Hematopoietic multipotent progenitor cell treated with erythropoietin and hydrocortisone succinate and interleukin-3 and kit ligand, for 15 days (in vitro differentiated cells): ENCODE results near the gene ZFHX3.

ENCODE experiments used
- DNase-seq: peaks from one replicate; pipeline ENCODE4 v3.0.0-alpha.2; 2015; ENCODE audit warnings: low spot score

The ZFHX3 gene

DNA sequence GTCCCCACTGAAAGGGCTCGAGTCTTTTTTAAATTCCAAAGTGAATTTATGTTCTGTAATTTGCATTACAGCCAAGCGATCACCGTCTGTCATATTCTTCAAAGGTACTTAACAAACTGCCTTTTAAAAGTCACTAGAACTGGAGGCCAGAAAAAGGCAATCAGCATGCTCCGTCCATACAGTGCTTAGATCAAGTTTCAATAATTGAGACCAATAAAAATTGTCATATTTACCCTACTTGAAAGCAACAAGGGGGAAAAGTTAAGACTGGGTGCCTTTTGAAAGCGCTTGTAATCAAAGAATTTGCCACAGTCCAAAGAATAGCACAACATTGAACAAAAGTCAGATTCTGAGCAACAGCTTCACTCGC is 9.0 kb upstream of the ZFHX3 start:
- no peak for DNase-seq

DNA sequence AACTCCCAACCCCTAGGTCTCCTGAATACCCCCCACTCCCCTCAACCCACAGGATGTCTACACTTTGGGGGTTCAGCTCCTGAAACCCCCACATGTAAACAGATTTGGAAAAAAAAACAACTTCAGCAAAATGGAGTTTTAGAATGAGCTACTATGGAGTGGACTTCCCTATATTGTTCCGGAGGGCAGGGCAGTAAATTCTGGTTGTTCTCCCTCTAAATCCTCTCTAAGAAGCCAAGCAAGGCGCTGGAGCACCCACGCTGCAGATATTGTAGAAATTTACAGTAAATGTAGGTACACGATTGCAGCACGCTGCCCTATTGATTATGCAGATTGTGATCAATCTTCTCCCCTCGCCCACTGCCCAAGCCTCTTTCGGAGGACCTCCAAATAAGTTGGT is 8.5 kb upstream of the ZFHX3 start:
- no peak for DNase-seq

DNA sequence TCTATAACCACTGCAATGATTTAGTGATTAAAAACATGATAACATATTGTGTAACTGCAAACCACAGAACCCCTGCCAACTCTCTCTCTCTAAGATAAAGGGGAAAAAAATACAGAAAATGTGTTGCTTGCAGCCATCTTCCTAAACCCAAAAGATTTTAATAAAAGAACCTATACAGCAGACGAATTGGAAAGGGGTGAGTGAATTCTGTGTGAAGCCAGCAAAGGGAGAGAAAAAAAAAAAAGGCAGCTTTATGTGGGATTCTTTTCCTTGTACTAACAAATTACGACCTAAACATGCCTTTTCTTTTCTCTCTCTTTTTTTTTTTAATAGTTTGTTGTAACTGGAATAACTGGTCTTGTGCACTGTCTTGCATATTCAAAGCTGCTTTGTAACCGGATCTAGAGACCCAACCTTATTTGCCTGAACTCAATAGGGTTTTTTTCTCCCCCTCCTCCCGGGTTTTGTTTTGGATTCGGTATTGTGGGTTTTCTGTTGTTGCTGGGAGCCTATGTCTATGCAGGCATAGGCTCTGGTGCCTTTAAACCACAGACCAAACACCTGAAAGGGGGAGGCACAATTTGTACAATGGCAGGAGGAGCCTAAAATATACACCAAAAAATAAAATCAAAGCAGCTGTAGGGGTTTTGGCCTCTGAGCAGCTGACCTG is 7.0 kb upstream of the ZFHX3 start:
- no peak for DNase-seq

DNA sequence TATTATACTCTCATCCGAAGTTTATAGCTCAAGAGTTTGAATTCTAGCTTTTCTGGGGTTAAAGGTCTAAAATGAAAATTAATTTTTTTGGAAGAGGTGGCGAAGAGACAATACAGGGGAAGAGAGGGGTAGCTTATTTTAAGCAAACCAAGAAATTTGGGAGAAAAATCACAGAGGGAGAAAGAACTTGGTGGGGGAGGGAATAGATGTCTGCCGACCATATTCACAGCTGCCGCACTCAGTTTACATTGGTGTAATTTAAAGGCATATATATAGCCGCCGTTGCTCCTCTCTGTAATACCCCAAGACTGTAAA is 6.5 kb upstream of the ZFHX3 start:
- no peak for DNase-seq

DNA sequence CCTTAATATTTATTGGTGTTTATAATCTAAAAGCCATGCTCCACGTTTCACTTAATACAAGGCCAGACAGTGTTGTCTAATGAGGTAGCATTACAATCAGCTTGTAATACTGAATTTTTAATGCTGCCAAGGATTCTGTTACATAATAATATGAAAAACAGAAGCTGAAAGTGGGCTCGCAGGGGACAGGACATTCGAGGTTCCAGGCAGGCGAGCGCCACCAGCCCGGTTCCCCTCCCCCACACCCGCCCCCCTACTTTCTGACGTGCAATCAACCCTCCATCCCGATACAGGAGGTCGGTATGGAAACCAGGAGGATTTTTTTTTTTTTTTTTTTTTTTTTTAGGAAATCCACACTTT is 6.2 kb upstream of the ZFHX3 start:
- DNase-seq = no peak

DNA sequence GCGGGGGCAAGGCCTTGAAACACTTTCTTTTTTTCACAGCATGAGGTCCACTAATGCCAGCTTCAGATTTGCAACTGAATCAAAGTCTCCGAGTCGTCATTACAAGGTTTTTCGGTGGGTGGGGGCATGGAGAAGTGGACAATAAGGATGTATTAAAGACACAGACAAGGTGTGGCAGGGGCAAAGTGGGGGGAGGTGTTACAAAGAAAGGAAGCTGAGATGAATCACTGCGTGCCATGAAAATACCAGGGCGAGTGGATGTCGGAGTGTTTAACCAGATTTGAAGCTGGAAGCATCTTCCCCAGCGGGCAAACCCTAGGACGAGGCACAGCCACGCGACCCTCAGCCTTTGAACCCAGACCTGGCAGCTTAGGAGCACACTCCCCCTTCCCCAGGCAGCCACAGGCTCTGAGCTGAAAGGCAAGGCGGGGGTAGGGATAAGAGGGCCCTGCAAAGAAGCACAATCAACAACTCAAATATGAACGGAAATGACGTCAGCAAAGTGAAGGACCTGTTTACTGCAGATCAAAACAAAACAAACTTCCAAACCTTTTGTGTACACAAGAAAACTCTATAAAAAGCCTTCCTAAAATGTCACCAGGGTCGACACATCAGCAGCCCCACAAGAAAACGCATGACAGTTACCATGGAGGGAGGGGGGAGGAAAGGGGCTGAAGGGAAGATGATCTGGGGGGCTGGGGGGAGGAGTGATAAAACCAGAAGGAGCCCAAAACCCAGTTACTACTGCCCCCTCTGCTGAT is 5.6 kb upstream of the ZFHX3 start:
- DNase-seq = no peak

DNA sequence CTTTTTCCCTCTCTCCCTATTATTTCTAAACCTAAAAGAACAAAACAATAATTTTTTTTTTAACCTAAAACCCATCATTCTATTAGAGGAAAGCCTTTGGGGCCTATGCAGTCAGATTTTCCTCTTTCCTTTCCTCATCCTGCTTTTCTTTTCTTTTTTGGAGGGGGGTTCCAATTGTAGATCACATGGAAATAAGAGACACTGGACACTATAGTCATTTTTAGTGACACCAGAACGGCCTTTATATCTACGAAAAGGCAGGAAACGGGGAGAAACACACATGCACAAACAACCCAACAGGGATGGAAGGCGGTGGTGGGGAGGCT is 5.1 kb upstream of the ZFHX3 start:
- DNase-seq = no peak

DNA sequence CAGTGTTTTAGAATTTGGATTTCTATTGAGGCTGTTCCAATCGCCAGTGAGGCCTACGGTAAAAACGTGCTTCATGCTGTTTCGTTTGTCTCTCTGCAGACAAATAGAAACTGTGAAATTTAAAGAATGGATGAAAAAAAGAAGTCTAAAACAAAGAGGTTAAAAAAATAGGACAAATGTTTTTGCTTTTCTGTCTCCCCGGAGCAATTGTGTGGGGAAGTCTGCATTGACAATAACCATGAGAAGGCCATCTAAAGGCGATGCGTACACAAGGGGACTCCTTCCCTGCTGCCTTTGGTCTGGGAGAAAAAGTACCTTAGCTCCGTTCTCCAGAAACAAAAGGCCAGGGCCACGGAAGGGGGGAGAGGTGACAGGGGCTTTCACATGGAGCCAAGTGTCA is 4.6 kb upstream of the ZFHX3 start:
- no peak for DNase-seq

DNA sequence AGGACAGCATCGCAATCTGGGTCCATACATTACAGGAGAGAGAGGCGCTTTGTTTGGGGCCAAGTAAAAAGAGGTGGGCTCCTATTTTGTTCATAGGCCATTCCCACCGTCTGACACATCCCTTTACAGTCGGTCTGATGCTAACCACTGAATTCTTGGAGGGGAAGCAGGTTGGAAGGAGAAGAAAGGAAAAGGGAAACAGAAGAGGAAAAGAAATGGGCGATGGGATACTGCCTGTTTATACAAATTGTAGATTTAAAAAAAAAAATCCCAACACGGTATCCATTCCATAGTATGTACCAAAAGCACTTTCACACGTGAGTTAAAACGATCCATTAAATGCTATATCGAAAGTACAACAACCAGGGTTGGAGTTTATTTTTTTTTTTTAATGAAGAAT is 4.0 kb upstream of the ZFHX3 start:
- DNase-seq = no peak

DNA sequence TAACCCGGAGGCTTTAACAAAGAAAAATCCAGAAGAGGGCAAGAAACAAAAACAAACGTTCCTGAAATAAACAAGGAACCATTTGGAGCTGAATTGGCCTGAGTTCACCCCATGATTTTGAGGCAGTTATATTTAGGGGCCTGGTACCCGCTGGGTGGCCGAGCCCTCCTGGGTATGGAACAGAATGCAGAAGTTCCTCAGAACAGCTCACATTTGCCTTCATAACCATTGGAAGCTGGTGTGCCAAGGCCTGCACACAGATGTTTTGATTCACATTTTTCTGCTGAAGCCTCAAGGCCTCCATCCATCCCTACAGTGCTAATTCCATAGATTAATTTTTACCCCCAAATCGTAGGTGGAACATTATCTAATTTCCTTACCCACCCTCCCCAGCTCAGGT is 3.3 kb upstream of the ZFHX3 start:
- no peak for DNase-seq

DNA sequence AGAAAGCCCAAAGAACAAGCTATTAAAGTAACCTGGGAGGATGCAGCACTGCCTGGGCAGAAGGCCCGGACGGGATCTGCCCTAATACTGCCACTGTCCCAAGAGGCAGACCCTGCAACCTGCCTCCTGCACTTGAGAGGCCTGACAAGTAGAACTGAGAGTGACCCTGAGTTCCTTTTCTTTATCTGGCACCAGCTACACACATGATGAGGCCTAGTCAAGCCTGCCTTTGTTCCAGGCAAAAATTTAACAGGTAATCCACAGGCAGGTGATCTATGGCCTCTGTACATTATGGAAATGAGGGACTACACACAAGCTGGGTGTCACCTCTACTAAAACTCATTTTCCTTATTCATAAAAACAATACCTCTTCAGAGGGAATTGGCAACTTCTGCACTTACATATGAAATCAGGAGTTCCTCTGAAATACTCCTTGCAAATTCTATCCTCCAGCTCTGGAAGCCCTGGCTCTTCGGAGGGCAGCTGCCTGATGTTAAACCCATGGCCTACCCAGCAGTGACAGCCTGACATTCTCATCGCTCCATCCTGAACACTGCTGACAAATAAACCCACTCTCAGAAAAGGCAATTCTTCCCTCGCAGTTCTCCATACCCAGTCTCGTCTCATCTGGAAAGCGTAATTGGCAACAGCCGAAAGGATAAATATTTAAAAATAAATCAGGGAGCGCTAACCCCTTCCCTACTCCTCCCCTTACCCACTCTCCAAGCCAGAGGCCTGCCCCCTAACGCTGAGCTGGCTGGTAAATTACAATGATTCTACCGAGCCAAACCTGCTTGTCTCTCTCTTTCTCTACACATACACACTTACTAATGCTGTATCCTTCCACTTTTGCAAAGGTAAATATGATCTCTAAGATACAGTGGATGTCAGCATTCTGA is 2.5 kb upstream of the ZFHX3 start:
- no peak for DNase-seq

DNA sequence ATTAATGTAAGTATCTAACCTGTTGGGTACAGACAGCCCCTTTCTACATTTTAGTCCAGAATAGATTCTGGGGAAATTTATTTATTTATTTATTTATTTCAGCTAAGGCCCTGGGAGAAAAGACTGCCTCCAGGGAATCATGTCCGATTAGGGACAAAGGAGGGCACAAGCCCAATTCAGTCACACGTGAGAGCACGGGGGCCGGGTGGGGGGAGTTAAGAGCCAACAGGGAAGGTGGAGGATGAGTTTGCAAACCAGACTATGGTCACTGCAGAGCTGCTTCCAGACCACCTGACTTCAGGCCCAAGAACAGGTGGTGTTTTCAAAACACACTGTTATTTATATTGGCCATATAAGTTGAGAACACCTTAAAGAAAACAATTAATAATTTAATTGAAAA is 1.6 kb upstream of the ZFHX3 start:
- DNase-seq = no peak

DNA sequence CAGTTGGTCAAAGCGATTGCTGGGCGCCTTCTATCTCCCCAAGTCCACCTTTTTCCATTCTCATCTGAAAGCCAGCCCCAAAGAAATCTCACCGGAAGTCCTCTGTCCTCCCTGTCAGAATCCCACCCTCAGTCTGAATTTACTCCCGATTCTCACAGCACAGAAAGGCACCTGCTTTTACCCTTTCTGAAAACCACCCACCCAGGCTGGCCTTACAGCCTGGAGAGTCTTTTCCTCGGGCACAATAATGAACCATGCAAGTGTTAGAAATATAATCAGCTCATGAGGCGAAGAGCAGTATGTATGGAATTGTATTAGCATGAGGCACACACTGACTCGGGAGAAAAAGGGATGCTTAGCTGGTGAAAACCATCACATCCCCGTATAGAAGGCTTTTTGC is 1.2 kb upstream of the ZFHX3 start:
- DNase-seq = no peak

DNA sequence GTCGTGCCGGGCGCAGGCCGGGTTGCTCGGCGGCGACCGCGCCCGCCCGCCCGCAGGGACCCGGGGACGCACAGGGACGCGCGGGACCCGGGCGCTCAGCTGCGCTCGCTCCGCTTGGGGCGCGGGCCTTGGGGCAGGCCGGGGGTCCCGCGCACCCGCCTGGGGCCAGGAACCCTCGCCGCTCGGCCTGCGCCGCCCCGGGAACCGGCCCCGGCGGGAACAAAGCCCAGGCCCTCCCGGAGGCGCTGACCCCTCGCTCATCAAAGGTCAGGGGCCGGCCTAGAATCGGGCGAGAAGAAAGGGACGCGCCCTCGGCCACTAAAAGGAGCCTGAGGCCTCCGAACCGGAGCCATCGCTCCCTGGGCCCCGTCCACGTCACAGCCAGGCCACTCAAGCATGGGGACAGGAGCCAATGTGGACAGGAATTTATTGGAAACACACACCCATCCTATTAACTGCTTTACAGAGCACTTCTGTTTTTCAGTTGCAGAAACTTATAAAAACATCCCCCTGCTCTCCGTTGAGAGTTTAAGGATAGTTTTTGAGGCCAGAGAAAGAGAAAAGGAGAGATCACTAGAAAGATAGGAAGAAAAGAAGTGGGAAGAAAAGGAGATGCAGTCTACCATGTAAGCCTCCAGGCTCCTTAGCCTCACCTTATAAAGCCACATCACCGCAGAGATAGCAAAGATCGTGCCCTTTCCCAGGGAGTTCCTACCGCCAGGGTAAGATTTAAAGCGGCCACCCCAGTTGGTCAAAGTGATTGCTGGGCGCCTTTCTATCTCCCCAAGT is 558 bp upstream of the ZFHX3 start:
- no peak for DNase-seq

DNA sequence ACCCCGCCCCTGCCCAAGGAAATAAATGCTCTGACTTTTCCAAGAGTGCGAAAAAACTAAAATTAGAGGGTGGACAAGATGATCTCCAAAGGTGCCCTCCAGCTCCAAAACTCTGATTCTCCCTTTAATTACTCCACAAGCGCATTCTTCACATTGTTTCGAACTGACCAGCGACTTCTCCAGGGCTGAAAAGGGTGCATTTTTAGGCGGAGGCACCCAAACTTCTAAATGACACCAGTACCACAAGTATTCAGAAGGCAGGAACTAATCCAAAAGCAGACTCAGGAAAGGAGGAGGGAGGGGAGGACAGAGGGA is 750 bp downstream of the ZFHX3 start:
- DNase-seq = no peak

DNA sequence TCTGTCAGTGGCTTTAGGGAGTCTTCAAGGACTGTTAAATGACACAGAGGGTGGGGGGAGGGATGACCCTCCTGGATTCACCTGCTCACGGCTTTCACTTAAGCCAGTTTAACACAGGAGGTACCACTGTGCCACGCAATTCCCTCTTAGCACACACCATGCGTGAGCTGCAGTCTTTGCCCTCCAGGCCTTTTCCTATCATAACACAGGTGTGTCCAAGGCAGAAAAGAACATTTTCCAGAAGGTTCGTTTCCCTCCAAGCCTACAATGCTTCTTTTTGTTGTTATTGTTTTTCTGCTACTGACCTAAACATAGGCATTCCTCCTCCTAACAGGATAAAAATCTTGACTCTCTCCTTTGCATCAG is 1.1 kb downstream of the ZFHX3 start:
- no peak for DNase-seq

DNA sequence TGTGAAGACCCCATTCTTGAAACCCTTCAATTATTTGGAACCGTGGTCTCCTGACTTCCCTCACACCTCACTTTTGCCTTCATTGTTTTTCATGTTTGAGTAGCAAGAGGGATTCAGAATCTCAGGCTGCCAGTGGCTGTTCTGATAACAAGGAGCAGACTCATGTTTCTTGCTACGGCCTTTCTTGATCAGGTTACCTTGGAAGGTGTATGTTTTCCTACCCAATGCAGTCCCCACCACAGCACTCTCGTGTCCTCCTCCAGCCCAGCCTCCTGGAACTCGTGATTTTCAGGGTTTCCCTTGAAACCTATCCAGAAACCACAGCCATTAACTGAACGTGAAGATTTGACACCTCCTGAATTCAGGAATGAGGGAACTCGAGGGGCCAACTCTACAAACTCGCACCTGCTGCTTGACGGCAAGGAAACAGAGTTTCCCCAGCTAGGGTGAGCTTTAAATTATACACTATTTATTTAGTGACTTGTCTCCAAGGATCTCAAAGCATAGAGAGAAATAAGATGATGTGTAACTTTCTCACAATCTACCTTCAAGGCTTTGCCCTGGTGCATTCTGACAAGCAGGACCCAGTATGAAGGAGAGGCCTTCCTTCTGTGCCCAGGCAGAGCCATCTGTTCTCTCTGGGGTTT is 1.6 kb downstream of the ZFHX3 start:
- DNase-seq = no peak

DNA sequence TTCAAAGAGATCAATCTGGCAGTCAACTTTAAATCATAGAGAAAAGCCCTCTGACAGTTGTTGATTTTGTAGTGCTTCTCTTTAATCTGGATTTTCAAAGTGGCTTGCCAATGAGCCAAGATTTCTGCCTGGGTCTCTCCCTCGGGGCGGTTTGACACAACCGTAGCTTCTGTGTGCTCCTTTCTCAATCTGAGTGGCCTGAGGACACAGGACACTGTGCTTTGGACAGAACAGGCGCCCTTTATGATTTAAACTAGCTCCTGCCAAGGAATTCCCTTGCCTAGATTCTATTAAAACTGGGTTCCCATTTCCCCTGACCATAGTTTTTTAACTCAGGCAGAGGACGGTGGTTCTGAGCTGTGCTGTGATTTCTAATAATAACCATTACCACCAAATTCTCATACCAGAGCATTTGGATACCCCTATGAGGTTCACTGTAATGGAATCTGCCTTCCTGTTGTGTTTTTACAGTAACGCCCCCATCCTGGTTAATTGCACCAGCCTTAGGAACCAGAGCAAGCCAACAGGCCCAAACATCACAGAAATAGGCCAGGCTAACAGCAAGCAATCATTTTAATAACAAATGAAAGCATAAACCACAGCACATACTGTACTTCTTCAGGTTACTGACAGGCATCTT is 4.0 kb downstream of the ZFHX3 start:
- no peak for DNase-seq

DNA sequence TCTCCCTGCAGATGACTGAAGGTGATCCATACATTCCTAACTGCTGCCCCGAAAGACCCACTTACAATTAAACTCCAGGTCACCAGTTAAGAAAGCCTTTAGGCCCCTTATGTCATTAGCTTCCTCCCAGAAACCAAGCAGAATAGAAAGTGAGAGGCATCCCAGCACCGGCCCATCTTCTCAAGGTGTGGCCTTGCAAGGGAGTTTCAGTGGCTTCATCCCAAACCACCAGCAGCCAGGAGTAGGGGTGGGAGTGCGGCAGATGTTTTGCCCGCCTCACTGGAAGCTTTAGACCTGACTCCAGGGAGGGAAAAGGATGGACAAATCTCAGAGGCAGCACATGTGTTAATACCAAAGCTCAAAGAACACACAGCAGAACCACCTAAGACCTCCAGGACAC is 5.1 kb downstream of the ZFHX3 start:
- DNase-seq = no peak

DNA sequence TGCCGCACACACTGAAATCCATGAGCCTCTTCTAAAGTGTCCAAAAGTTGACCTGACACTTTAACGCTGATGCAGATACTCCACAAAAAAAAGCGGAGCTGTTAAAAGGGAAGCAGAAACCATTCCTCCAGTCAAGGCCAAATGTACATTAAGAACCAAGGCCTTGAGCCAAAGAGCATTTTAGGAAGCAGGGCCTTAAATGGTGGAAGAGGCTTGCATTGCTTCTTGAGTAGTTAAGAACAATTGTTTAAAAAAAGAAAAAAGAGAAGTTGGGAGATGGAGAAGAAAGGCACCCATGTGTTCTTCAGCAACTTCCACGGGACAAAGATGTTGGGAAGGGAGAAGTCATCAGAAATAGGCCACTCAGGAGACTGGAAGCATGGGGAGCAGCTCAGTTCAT is 6.3 kb downstream of the ZFHX3 start:
- no peak for DNase-seq

DNA sequence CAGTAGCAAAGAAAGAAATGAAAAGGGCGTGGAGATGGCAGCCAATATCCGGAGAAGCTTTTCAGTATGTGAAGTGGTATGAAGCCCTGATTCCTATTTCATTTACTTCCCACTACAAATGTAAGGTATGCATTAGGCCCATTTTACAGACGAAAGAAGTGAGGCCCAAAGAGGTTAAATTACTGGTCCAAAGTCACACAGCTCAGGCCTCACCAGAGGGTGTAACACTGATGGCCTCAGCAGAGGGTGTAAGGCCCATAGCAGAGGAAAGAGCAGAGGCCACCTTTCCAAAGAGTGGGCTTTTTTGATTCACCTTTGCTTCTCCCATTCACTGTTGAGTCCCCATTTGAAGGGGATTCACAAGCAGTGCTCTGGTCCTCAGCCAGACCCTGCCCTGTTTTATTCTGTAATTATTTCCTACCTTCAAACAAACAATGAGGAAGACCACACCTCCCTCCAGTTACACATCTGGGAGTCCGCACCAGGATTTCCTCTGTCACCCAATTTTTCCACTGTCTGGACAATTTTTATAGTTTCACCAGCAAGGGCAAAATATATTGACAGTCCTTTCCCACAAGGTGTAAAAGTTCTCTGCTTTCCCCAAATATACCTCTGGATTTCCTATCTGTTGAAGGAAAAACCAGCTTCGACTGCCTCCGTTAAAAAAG is 7.1 kb downstream of the ZFHX3 start:
- no peak for DNase-seq
